Hematopoietic multipotent progenitor cell treated with erythropoietin and hydrocortisone succinate and interleukin-3 and kit ligand, for 17 days (in vitro differentiated cells): Measurements from ENCODE around the gene CINP.
A peak's percentile ranks its signal among the peaks of the same experiment; 100 is the strongest.

Source experiments
- DNase-seq: peaks from one replicate; pipeline ENCODE4 v3.0.0-alpha.2; 2015; ENCODE audit warnings: low spot score

CINP gene

GRCh38 chr14:102362545-102363181 is at the start of gene CINP, which contains the start of gene TECPR2:
TSS of gene CINP (minus strand) at chr14:102362890. CDS start at chr14:102362851, 39 bp downstream.
TSS of gene TECPR2 (plus strand) at chr14:102362941. CDS start at chr14:102376722, 13,781 bp downstream.
- DNase-seq: peak; percentile 94

- DNase-seq: no peak
These were observed 46.0 kb upstream of the CINP start for GRCh38 chr14:102408724-102409123.

- no peak for DNase-seq
These were observed 44.6 kb upstream of the CINP start for GRCh38 chr14:102407258-102407657.

- DNase-seq: no peak
These were observed 40.3 kb upstream of the CINP start for GRCh38 chr14:102403028-102403427.

- DNase-seq: no peak
These were observed 33.8 kb upstream of the CINP start for GRCh38 chr14:102396521-102396920.

- no peak for DNase-seq
These were observed 32.2 kb upstream of the CINP start for GRCh38 chr14:102394717-102395375.

GRCh38 chr14:102392506-102392905 is 29.8 kb upstream of the CINP start:
- no peak for DNase-seq

- DNase-seq: no peak
These were observed 27.6 kb upstream of the CINP start for GRCh38 chr14:102390064-102390855.

GRCh38 chr14:102389246-102389645 is 26.6 kb upstream of the CINP start:
- no peak for DNase-seq

- no peak for DNase-seq
These were observed 24.4 kb upstream of the CINP start for GRCh38 chr14:102387086-102387485.

GRCh38 chr14:102378830-102379229 is 16.1 kb upstream of the CINP start:
- no peak for DNase-seq

- DNase-seq: no peak
These were observed 15.0 kb upstream of the CINP start for GRCh38 chr14:102377696-102378095.

- no peak for DNase-seq
These were observed 12.4 kb upstream of the CINP start for GRCh38 chr14:102375119-102375518.

- no peak for DNase-seq
These were observed 11.6 kb upstream of the CINP start for GRCh38 chr14:102374264-102374663.

- DNase-seq: no peak
These were observed 10.4 kb upstream of the CINP start for GRCh38 chr14:102373110-102373509.

- DNase-seq: no peak
These were observed 8.7 kb upstream of the CINP start for GRCh38 chr14:102371361-102371760.

- DNase-seq: no peak
These were observed 7.7 kb upstream of the CINP start for GRCh38 chr14:102370305-102370809.

GRCh38 chr14:102363182-102363943 is 673 bp upstream of the CINP start:
- no peak for DNase-seq

GRCh38 chr14:102362084-102362483 is 606 bp downstream of the CINP start:
- no peak for DNase-seq

GRCh38 chr14:102360388-102360787 is 2.3 kb downstream of the CINP start:
- DNase-seq: no peak

- no peak for DNase-seq
These were observed 3.3 kb downstream of the CINP start for GRCh38 chr14:102359341-102359740.

- DNase-seq: no peak
These were observed 6.4 kb downstream of the CINP start for GRCh38 chr14:102356280-102356679.
